GM21723 (cell line): ENCODE data around the gene TTLL8.

Source experiments
- ATAC-seq: cut with Tn5 transposase; IDR thresholded peaks from one replicate; pipeline ENCODE4 v1.9.1; 2021; ENCODE audit warnings: mild to moderate bottlenecking, moderate library complexity; ENCODE audit not compliant: unreplicated experiment

Gene TTLL8

DNA sequence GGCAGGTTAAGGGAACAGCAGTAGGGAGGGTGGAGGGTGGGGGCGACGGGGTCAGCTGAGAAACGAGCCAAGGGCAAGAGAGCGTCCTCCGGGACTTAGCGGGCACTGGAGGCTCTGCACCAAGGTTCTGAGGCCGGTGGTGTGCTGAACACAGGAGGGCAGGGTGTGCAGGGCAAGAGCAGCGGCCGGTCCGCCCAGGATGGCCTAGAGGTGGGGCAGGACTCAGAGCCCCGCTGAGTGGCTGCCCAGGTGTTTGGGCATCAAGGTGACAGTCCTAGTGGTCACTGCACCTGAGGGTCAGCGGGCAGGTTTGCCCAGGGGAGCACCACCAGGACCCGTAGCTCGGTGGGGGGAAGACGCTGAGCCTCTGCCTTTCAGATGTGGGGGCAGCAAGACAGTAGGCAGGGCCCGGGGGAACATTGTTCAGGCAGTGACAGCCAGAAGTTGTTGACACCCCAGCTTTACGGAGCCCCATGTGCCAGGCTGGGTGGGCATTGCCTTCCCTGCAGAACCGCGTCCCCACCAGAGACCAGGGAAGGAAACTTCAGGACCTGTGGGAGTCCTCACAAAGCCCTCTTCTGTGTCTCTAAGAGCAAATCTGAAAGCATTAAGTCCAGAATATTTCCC is 4.5 kb upstream of the TTLL8 start:
- ATAC-seq: no peak

DNA sequence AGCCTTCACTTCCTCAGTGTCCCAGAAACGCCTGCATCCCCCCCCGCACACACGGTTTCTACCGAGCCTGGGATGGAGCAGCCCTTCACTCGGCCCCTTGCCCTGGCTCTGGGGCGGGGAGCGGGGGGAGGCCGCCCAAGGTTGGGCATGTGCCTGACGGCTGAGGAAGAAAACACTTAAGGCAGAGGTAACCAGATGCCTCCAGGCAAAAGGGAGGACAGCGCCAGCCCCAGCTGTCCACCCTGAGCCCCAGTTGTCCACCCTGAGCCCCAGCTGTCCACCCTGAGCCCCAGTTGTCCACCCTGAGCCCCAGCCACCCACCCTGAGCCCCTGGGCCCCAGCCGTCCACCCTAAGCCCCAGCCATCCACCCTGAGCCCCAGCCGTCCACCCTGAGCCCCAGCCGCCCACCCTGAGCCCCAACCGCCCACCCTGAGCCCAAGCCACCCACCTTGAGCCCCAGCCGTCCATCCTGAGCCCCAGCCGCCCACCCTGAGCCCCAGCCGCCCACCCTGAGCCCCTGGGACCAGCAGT is 3.8 kb upstream of the TTLL8 start:
- no peak for ATAC-seq

DNA sequence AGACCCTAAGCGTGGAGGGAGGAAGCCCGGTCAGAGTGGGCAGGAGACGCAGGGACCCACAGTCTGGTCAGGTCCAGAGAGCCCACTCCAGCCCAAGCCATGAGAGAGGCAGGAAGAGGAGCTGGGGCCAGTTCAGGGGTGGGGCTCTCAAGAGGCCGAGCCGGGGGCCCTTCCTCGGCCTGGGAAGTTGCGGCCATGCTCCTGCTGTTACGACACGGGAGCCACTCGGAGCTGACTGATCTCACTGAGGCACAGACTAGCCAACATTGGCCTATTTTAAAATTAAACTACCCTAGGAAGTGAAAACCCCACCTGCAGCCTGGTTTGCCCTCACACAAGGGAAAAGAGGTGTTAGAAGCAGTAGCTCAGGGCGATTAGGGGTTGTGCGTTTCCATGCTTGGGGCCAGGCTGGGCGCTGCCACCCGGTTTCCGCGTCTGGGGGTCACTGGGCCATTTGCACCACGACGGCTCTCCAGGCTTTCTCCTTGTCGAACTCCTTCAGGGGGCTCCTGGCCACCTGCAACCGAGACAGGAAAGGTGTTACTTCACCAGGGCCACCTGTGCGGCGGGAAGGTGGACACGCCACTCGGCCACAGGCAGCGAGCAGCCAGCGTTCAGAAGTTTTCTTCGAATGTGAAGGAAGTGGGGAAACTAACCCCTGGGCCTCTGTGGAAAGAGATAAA is 3.2 kb upstream of the TTLL8 start:
- ATAC-seq: no peak

DNA sequence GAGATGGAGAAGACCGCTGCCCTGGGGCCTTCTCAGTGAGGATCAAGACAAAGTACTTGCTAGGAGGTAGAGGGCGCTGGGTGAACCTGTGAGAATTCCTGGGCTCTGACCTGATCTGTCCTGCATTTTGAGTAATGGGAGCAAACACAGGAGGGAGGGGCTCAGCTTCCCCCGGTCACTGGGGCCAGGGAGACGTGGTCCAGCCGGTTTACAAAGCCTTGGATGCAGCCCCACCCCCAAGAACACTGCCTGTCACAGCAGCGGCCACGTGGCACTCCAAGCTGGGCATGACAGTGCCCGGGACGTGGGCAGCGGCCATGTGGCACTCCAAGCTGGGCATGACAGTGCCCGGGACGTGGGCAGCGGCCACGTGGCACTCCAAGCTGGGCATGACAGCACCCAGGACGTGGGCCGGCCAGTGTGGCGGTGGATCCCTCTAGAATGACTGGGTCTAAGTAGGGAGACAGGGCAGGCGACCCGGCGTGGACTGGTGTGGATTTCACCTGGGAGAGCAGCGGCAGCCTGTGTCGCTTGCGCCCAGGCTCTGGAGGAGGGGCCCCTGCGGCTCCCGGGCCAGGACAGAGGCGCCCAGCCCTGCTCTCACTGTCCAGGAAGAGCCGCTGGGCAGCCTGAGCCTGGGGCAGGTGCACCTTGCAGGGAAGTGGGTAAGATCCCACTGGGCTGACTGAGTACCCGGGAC is 2.5 kb upstream of the TTLL8 start:
- ATAC-seq: no peak

DNA sequence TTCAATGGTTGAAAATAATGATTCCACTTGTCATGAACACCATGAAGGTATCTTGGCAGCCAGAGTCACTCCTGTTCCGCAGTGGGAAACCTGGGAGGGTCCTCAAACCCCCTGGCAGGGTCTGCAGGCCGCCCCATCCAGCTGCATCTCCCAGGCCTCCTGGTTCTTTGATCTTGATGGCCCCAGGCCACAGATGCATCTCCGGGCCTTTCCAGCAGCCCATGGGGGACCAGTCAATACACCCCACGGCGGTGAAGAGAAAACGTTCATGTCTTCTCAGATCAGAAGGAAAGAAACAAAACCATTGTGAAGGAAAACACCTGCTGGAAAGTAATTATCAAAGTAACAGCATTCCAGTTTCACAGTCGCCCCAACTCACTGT is 1.8 kb upstream of the TTLL8 start:
- no peak for ATAC-seq

DNA sequence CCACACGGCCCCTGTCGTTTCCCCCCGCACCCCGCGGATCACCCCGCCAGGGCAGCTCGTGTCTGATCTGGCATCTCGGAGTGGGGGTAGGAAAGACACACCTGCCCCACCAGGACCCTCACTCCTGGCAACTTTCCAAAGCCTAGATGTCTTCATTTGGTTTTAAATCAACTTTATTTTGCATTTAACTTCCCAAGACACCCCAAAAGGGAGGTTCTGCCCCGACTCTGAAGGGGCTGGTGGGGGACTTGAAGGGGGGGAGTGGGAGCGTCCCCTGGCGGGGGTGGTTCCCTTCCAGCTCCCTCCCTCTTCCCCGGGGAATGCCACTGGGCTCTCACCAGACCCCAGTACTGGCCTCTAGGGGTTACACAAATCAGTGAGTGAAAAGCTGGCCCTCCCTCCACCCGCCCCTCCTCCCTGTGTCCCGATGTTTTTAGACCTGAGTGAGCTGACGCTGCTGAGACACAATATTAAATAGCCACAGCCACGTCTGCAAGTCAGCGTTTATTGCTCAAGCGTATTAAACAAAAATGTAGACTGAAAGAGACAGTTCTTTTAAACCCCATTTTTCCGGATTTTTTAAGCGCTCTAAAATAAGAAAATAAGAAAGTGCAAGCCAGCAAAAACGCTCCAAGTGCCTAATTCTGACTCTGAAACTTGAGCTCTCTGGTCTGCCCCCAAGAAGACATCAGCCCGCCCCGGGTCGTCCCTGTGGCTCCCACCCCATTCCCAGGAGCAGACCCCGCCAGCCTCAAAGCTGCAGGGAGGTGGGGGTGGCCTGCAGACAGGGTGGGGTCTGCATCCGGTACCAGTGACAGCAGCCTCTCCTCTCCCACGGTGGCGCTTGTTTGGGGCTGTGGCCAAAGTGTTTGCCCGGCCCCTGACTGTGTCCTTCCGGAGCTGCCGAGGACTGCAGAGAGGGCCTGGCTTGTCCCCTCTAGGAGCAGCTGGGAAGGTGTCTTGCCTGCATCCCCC is 1.1 kb upstream of the TTLL8 start:
- ATAC-seq: no peak

DNA sequence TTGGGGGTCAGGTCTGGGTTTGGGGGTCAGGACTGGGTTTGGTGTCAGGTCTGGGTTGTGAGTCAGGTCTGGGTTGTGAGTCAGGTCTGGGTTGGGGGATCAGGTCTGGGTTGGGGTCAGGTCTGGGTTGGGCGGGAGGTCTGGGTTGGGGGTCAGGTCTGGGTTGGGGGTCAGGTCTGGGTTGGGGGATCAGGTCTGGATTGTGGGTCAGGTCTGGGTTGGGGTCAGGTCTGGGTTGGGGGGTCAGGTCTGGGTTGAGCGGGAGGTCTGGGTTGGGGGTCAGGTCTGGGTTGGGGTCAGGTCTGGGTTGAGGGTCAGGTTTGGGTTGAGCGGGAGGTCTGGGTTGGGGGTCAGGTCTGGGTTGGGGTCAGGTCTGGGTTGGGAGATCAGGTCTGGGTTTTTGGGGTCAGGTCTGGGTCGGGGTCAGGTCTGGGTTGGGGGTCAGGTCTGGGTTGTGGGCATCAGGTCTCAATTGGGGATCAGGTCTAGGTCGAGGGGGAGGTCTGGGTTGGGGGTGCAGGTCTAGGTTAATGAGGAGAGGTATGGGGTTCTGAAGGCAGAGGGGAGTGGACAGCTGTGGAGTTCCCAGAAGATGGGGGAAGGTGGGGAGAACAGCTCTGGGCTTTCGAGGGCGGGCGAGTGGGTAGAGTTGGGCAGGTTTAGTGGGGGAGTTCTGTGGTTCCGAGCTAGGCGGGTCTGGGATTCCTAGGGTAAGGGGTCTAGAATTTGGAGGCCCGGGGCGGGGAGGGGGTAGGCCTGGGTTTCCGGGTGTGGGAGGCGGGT is 629 bp downstream of the TTLL8 start:
- ATAC-seq: no peak

DNA sequence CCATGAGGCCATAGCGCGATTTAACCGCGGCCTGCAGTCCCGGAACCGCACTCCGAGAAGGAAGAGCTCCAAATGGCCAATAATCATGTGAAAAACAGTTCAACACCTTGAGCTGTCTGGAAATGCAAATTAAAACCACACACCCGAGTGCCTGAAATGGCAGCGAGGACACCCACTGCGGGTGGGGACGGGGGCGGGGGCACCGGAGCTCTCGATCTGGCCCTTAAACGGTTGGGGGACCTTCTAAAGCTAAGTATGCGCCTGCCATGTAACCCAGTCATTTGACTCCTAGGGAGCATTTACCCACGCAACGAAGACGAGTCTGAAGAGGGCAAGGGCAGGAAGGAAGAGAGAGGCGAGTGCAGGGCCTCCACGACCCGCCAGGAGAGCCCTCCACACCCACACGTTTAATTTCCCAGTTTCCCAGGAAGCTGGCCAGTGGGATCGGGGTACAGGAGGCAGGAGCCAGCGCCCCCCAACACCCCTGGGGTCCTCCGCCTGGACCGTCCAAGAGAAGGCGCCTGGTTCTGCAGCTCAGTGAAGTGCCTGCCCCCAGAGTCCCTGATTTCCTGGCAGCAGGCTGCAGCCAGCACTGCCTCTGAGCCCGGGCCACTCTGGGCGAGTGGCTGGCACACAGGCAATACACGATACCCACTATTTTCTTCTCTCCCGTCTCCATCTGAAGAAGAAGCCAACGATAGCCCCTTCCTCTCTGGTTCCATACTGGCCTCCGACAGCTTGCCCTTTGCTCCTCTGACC is 1.7 kb downstream of the TTLL8 start:
- ATAC-seq: no peak

DNA sequence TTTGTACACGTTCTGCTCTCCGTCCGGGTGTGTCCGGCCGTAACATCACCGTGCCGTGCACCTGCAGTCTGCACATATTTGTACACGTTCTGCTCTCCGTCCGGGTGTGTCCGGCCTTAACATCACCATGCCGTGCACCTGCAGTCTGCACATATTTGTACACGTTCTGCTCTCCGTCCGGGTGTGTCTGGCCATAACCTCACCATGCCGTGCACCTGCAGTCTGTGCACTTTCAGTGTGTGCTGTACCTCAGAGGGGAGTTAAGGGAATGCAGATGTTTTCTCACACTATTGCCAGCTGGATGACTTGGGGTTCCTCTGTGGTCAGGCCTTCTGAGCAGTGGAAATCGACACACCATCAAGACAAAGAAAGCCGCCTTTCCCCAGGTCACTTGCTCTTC is 4.2 kb downstream of the TTLL8 start:
- ATAC-seq: no peak

DNA sequence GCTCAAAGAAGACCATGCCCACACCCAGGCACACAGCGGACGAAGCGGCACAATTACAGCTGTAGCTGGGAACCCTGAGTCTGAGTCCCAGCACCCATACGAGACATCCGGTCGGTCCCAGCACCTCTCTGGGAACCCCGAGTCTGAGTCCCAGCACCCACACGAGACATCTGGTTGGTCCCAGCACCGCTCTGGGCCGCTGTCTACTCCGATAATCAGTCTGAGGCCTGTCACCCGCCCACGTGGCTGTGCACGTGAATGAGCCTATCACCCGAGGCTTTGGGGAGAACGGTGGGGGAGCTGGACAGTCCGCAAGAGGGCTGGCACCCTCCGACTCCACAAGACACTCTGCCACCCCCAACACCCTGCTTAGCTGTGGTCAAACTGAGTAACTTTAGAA is 6.2 kb downstream of the TTLL8 start:
- no peak for ATAC-seq

DNA sequence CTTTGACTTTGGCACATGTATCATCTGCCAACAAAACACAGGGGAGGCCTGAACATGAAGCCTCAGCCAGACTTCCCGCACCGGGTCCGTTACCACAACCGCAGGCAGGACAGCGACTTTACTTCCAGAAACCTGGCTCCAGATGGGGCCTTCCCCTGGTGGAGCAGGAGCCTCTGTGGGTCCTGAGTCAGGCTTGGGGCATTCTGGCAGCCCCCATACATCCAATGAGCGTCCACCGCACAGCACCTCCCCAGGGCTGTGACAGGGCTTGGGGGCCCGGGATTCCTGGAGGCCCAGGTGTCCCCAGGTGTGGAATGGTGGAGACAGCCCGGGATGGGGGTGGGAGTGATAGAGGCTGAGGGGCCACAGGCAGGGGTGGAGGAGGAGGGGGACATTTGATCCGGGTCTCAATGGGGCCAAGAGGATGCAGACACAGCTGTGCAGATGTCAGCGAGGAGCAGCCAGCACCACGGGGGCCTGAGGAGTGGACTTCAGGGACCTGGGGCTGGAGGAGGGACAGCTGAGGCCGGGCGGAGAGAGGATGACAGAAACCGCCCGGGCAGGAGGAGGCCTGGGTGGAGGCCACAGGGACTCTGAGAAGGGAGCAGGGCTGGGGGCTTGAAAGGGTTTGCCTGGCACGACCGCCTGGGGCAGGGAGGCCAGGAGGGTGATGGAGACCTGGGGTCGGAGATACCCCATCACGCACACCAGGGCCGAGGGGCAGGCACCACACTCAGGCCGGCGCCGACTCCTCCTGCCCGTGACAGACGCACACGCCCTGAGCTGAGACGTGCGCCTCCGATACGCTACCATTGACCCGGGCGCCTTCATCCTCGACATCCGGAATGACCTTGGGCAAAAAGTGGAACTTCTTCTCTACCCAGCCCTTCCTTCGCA is 8.6 kb downstream of the TTLL8 start:
- ATAC-seq: no peak

DNA sequence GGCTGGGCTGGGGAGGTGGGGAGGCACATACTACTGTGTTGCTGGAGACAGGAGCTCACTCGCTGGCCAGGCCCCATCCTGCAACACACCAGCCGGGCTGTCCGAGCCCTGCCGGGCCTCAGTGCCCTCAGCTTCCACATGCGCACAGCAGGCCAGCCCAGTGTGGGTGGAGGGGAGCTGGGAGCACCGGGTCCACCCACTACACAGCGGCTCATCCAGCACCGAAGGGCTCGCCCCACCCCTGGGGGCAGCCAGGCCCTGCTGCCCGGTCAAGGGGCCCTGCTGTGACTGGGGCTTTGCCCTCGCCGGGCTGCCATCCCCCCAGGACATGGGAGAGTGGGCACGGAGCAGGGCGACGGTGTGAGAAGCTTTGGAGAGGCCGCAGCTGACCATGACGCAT is 9.3 kb downstream of the TTLL8 start:
- ATAC-seq: no peak

DNA sequence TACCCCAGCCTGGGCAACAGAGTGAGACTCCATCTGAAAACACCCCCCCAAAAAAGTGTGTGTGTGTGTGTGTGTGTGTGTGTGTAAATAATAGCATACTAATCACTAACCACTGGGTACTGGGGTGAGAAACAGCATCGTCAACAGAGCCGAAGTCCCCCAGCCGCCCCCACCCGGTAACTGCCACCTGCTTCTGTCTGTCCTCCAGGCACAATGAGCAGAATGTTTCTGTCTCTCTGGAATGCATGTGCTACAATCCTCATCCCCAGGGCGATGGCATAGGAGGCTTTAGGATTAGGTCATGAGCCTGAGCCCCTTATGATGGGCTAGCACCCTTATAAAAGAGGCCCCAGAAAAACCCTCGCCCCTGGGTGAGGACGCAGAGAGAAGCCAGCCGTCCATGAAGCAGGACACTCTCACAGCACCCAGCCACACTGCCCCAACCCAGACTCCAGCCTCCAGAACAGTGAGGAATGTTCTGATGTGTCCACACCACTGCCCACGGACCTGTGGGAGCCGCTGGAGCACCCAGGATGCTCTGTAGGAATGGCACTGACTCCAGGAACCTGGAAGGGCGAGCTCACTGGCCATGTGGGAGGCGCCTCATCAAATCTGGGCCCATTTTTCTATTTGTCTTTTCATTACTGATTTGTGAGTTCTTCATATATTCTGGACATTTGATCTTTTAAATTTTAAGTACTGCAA is 9.9 kb downstream of the TTLL8 start:
- no peak for ATAC-seq

DNA sequence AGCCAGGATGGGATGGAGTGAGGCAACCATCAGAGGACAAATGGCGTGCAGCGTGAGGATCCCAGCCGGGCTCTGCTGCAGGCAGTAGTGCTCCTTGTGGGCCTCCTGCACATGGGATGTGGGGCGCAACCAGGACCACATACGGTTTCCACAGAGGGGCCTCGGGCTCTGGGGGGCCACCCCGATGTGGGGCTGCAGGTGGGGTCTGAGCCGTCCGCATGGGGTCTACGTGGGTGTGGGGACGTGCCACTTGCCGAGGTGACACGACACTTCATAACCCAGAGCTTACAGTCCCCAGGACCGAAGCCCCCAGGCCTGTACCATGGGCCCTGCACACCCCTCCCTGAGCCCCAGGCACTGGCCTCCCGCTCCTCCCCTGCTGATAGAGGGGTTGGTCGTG is 10.8 kb downstream of the TTLL8 start:
- no peak for ATAC-seq

DNA sequence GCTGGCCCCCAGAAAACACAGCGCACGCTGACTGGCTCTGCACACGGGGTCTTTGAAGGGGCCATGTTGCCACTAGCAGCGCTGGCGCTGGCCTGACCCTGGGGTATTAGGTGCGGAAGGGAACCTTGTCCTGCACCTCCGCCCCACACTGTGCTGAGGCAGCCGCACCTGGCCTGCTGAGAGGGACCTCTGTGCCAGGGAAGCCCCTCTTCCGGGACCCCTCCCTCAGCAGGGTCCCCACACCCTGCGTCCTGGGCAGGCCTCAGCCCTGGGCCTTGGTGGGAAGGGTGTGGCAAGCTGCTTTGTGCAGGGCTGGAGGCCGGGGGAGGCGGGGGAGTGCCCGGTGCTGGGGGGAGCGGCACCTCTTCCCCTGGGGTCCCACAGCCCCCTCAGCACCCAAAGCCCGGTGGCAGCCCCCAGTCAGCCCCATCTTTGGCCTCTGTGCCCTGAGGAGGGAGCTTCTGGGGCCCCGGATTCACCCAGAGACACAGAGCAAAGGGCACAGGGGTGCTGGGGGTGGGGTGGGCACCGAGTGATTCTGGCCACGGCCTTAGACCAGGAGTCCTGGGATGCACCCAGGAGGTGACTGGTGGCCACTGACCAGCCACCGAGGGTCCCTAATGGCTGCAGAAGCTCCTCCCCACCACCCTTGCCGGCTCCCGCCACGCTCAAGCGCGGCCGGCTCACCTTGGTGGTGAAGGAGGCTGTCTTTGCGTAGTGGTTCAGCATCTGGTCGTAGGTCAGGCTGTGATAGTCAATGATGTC is 11.4 kb downstream of the TTLL8 start:
- no peak for ATAC-seq

DNA sequence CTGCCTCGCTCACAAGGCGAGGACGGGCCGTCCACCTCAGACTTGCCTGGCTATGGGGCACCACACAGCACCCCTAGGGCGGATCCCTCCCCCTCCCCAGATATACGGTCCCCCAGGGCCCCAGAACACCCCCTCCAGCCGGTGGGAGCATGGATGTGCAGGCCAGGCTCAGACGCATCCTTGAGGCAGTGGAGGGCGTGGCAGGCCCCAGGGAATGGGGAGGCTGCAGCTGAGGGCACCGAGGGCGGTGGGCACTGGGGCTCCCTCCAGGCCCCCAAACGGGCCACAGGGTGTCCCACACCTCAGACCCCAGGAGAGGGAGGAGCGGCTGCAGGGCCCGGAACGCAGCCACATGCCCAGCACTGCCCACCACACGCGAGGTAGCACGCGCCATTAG is 12.1 kb downstream of the TTLL8 start:
- no peak for ATAC-seq
